Fibroblast of lung (primary cell): ENCODE results near the gene MIEF2. TPM values are rescaled to one million over a fixed set of nuclear protein-coding genes. Genes with fewer than 3 reads are reported as not detected.

Experiments used
- DNase-seq, 2 donors: peaks; one replicate each; pipeline versions ENCODE4 v3.0.0 to v3.0.0-alpha.2; 2010; ENCODE audit warnings: low read depth in 2 of 2
- H2AFZ ChIP-seq: 2 replicates; pipeline ENCODE4 v1.5.1; 2012; ENCODE audit warnings: low read length, control low read depth, inconsistent platforms
- H3K27ac ChIP-seq: 2 replicates; pipeline ENCODE4 v1.5.1; 2011; ENCODE audit warnings: low read length, control low read depth; ENCODE audit not compliant: insufficient read depth
- H3K27me3 ChIP-seq: 2 replicates; pipeline ENCODE4 v1.5.1; 2011; ENCODE audit warnings: mild to moderate bottlenecking, low read length; ENCODE audit not compliant: control insufficient read depth, insufficient read depth
- H3K36me3 ChIP-seq: 2 replicates; pipeline ENCODE4 v1.5.1; 2011; ENCODE audit warnings: low read length; ENCODE audit not compliant: control insufficient read depth, insufficient read depth
- H3K4me1 ChIP-seq: 2 replicates; pipeline ENCODE4 v1.5.1; 2011; ENCODE audit warnings: low read length; ENCODE audit not compliant: control insufficient read depth, insufficient read depth; ENCODE audit errors: extremely low read depth
- H3K4me2 ChIP-seq: 2 replicates; pipeline ENCODE4 v1.5.1; 2011; ENCODE audit warnings: low read length, control low read depth; ENCODE audit not compliant: insufficient read depth; ENCODE audit errors: extremely low read depth
- H3K4me3 ChIP-seq, 4 experiments: fragments of 200-600 bp in 1 of 4; sonication (generic) in 1 of 4; replicated peaks in 1 of 4; 2 replicates each; pipeline ENCODE4 v1.5.1; 2011 to 2016; ENCODE audit warnings: low read length in 4 of 4, low read depth in 3 of 4, mild to moderate bottlenecking in 3 of 4, control low read depth in 2 of 4, inconsistent platforms in 1 of 4, mixed read lengths in 1 of 4; ENCODE audit not compliant: insufficient read depth in 1 of 4; ENCODE audit errors: control extremely low read depth in 1 of 4
- H3K79me2 ChIP-seq: 2 replicates; pipeline ENCODE4 v1.5.1; 2012; ENCODE audit warnings: mild to moderate bottlenecking, low read length, inconsistent platforms; ENCODE audit not compliant: control insufficient read depth, insufficient read depth
- H3K9ac ChIP-seq: 2 replicates; pipeline ENCODE4 v1.5.1; 2011; ENCODE audit warnings: mild to moderate bottlenecking, low read length, control low read depth; ENCODE audit not compliant: insufficient read depth
- H3K9me3 ChIP-seq: 2 replicates; pipeline ENCODE4 v1.5.1; 2012; ENCODE audit warnings: low read depth, low read length; ENCODE audit not compliant: control insufficient read depth, insufficient read depth
- H4K20me1 ChIP-seq: 2 replicates; pipeline ENCODE4 v1.5.1; 2011; ENCODE audit warnings: low read length; ENCODE audit not compliant: control insufficient read depth, insufficient read depth; ENCODE audit errors: extremely low read depth
- CTCF ChIP-seq, 2 donors: IDR thresholded peaks in 1 of 2; conservative IDR thresholded peaks in 1 of 2; 1 replicate in 1 of 2; 2 replicates in 1 of 2; pipeline ENCODE4 v1.5.1; 2011 to 2012; ENCODE audit warnings: low read length in 2 of 2, control low read depth in 1 of 2, inconsistent platforms in 1 of 2, low read depth in 1 of 2, mild to moderate bottlenecking in 1 of 2
- EZH2 ChIP-seq: IDR thresholded peaks from 2 replicates; pipeline ENCODE4 v1.5.1; 2012; ENCODE audit warnings: low read length, control low read depth, mild to moderate bottlenecking; ENCODE audit errors: missing control alignments
- polyA plus RNA-seq, 2 donors: library from polyadenylated mRNA; depleted of rRNA in 1 of 2; stranded (reverse) in 1 of 2; unstranded in 1 of 2; fragments of >200 nt; gene quantifications; 2 replicates each; pipeline ENCODE4 v1.2.1, GENCODE V29; 2011 to 2012; ENCODE audit warnings: missing spikeins in 1 of 2
- total RNA-seq: library from RNA; depleted of rRNA; stranded (reverse); fragments of >200 nt; gene quantifications from 2 replicates; pipeline ENCODE4 v1.2.1, GENCODE V29; 2014

MIEF2 gene
- total and polyA plus RNA-seq, 2 donors (not counting 1 experiment from before 2014, with no cell fraction given) = 3.9 to 16.2 TPM

DNA sequence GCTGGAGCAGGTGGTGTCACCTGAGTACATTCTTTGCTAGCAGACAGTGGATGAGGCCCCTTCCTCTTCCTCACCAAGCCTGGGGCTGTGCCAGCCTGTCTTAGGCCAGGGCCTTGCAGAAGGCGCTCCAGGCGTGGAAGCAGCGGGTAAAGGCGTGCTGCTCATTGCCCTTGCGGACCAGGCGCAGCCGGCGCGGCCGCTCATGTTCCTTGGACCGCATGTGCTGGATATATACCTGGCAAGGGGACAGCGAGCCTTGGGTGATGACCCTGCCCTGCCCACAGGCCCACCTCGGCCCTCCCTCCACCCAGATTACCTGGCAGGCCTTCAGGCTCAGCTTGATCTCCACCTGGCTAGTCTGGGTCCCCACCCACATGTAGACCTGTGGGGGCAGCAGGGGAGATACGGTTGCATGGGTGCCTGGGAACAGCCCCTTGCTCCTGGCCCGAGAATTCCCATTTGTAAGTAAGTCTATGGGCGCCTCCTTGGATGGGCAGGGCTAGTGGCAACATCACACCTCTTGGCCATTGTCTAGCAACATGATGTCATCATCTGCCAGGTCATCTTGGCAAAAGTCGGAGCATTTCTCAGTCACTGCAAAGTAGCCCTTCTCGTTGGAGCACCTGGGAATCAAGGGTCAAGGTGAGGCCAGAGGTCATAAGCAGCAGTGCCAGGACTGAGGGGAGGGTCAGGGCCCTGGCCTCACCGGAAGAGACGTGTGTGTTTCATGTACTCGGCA, 15.3 kb upstream of the MIEF2 start:
- H4K20me1 ChIP-seq = no peaks in the 10 kb centered on the region
- no peak overlapping the region for H2AFZ ChIP-seq
- no peak overlapping the region for H3K4me3 ChIP-seq
- H3K4me2 ChIP-seq = no peak overlapping the region
- no peak overlapping the region for H3K27ac ChIP-seq
- no peak for TF ChIP-seq CTCF (conservative IDR thresholded peaks at IDR 0.05 in 1 of 2, IDR thresholded peaks at IDR 0.05 in 1 of 2; ENCODE audit: low read depth in 1 of 2, low read length in 2 of 2)
- H3K4me1 ChIP-seq = no peaks in the 10 kb centered on the region
- H3K79me2 ChIP-seq = no peaks in the 10 kb centered on the region
- DNase-seq = no peak
- peaks cover 51% of the 10 kb centered on the region for H3K36me3 ChIP-seq
- no peaks in the 10 kb centered on the region for H3K27me3 ChIP-seq
- no peak overlapping the region for H3K9ac ChIP-seq
- H3K9me3 ChIP-seq = no peaks in the 10 kb centered on the region

- Histone ChIP-seq H3K36me3 (peaks cover 56% of the 10 kb centered on the region), H3K4me3 (no peak overlapping the region), H3K9ac (no peak overlapping the region), H3K27me3 (no peaks in the 10 kb centered on the region), H3K79me2 (no peaks in the 10 kb centered on the region), H3K9me3 (no peaks in the 10 kb centered on the region), H3K27ac (no peak overlapping the region), H2AFZ (no peak overlapping the region), H4K20me1 (no peaks in the 10 kb centered on the region), H3K4me1 (no peaks in the 10 kb centered on the region), H3K4me2 (no peak overlapping the region)
- no peak for DNase-seq
- TF ChIP-seq CTCF (conservative IDR thresholded peaks at IDR 0.05 in 1 of 2, IDR thresholded peaks at IDR 0.05 in 1 of 2; ENCODE audit: low read depth in 1 of 2, low read length in 2 of 2) = no peak
- no peak for TF ChIP-seq EZH2
These were observed 14.2 kb upstream of the MIEF2 start for GRCh38 chr17:18246109-18246725.

- peak in 1 of 2 donors; percentile 33 for DNase-seq
- H3K36me3 ChIP-seq = peaks cover 62% of the 10 kb centered on the region
- H3K4me2 ChIP-seq = no peak overlapping the region
- no peaks in the 10 kb centered on the region for H3K79me2 ChIP-seq
- no peaks in the 10 kb centered on the region for H3K9me3 ChIP-seq
- no peaks in the 10 kb centered on the region for H3K27me3 ChIP-seq
- H3K4me3 ChIP-seq = no peak overlapping the region
- TF ChIP-seq CTCF (conservative IDR thresholded peaks at IDR 0.05 in 1 of 2, IDR thresholded peaks at IDR 0.05 in 1 of 2; ENCODE audit: low read depth in 1 of 2, low read length in 2 of 2) (no peak), EZH2 (no peak)
- H3K9ac ChIP-seq = no peak overlapping the region
- H4K20me1 ChIP-seq = no peaks in the 10 kb centered on the region
- H3K4me1 ChIP-seq = no peaks in the 10 kb centered on the region
- H3K27ac ChIP-seq = no peak overlapping the region
- H2AFZ ChIP-seq = no peak overlapping the region
These were observed 13.4 kb upstream of the MIEF2 start for GRCh38 chr17:18246880-18247612.
